MCF 10A (cell line): ENCODE data around the gene CDK14. TPM values are rescaled to one million over a fixed set of nuclear protein-coding genes. Genes with fewer than 3 reads are reported as not detected.

Experiments used
- BruUV-seq: library from RNA; stranded (reverse); fragments of 400-500 nt; replicated peaks from 2 replicates; lab custom pipeline; 2021; lab: Mats Ljungman, UMichigan
- CTCF ChIA-PET: fragments of 300-600 bp; sonication (Branson Sonifier 250); formaldehyde crosslinking; extraction: SDS; loops from one replicate; lab custom pipeline; 2021; ENCODE audit warnings: antibody characterized with exemption, inconsistent platforms; lab: Yijun Ruan, JAX
- POLR2A ChIA-PET: fragments of 300-600, 350-650 bp; sonication (Branson Sonifier 250); formaldehyde crosslinking; extraction: SDS; loops from one replicate; lab custom pipeline; 2020; ENCODE audit warnings: antibody characterized with exemption, inconsistent platforms; lab: Yijun Ruan, JAX
- DNase-seq: peaks from one replicate; pipeline ENCODE4 v3.0.0-alpha.2; 2018; ENCODE audit not compliant: unreplicated experiment
- H3K27ac Mint-ChIP-seq: one replicate; pipeline ENCODE4 v1.8.0; 2022; ENCODE audit warnings: mild to moderate bottlenecking, low read depth, mixed read lengths; ENCODE audit not compliant: unreplicated experiment
- H3K27me3 Mint-ChIP-seq: one replicate; pipeline ENCODE4 v1.8.0; 2022; ENCODE audit warnings: mixed read lengths; ENCODE audit not compliant: insufficient read depth, unreplicated experiment
- H3K36me3 Mint-ChIP-seq: one replicate; pipeline ENCODE4 v1.8.0; 2022; ENCODE audit warnings: mild to moderate bottlenecking, moderate library complexity, mixed read lengths; ENCODE audit not compliant: insufficient read depth, unreplicated experiment
- H3K4me1 Mint-ChIP-seq: one replicate; pipeline ENCODE4 v1.8.0; 2022; ENCODE audit warnings: mixed read lengths; ENCODE audit not compliant: insufficient read depth, unreplicated experiment
- H3K4me3 Mint-ChIP-seq: one replicate; pipeline ENCODE4 v1.8.0; 2022; ENCODE audit warnings: mild to moderate bottlenecking, moderate library complexity, mixed read lengths; ENCODE audit not compliant: unreplicated experiment
- H3K9me3 Mint-ChIP-seq: one replicate; pipeline ENCODE4 v1.8.0; 2022; ENCODE audit warnings: mixed read lengths; ENCODE audit not compliant: unreplicated experiment
- CTCF ChIP-seq: fragments of 200-600 bp; IDR thresholded peaks from one replicate; pipeline ENCODE4 v1.8.0; 2022; ENCODE audit warnings: antibody characterized with exemption, mild to moderate bottlenecking; ENCODE audit not compliant: unreplicated experiment
- intact Hi-C: fragments of 100-400 bp; cut with micrococcal nuclease; formaldehyde crosslinking; loops from 2 replicates; pipeline ENCODE4 v1.14.1; 2022
- total RNA-seq: library from RNA; stranded (reverse); gene quantifications from 2 replicates; pipeline ENCODE4 v1.2.3, GENCODE V29; 2022

CDK14 gene
- total RNA-seq, 1 experiment from 2014 or later: 32.0 TPM

DNA sequence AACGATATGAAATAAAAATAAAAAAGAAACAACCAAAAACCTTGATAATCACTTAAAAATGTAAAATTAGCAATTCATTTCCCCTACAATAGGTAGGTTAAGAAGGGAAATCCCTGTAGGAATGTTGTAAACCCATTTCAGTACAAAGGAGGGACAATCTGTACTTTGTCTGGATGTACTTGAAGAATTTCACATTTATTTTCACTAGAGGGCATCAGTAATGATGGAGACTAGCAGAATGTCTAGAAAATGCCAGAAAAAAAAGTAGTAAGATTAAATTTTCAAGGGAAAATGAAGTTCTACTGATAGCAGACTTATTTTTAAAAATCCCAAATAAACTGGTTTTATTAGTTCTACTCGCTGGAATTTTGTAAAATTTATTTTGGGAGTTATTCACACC lies 459.1 kb downstream of the CDK14 start:
- no peak overlapping the region for H3K4me3 Mint-ChIP-seq
- no peak for TF ChIP-seq CTCF
- no peaks in the 10 kb centered on the region for H3K36me3 Mint-ChIP-seq
- ChIA-PET CTCF (interaction anchor here (1.1 kb wide), 1 partner anchor 20 kb away, joined by 4 read pairs; no protein-coding TSS in a partner anchor), POLR2A (no interaction called here)
- DNase-seq: no peak
- peaks cover 5% of the 10 kb centered on the region for H3K9me3 Mint-ChIP-seq
- H3K4me1 Mint-ChIP-seq: peaks cover 5% of the 10 kb centered on the region
- BruUV-seq: no TSS peak
- intact Hi-C loops: no loop called here
- no peak overlapping the region for H3K27ac Mint-ChIP-seq
- no peaks in the 10 kb centered on the region for H3K27me3 Mint-ChIP-seq

GRCh38 chr7:91062713-91063112 lies 466.6 kb downstream of the CDK14 start:
- H3K4me3 Mint-ChIP-seq: no peak overlapping the region
- H3K9me3 Mint-ChIP-seq: peaks cover 7% of the 10 kb centered on the region
- DNase-seq: no peak
- ChIA-PET CTCF (interaction anchor here (0.6 to 1.6 kb wide), 5 partner anchors 19 to 509 kb away, joined by 3 to 4 read pairs (median 4); no protein-coding TSS in a partner anchor), POLR2A (no interaction called here)
- no peaks in the 10 kb centered on the region for H3K27me3 Mint-ChIP-seq
- no peak overlapping the region for H3K27ac Mint-ChIP-seq
- no peaks in the 10 kb centered on the region for H3K4me1 Mint-ChIP-seq
- intact Hi-C loops: no loop called here
- BruUV-seq: no TSS peak
- no peaks in the 10 kb centered on the region for H3K36me3 Mint-ChIP-seq
- no peak for TF ChIP-seq CTCF

- CTCF ChIA-PET: interaction anchor here (1.6 kb wide), 1 partner anchor 23 kb away, joined by 4 read pairs; no protein-coding TSS in a partner anchor
- Mint-ChIP-seq H3K27ac (no peak overlapping the region), H3K36me3 (no peaks in the 10 kb centered on the region), H3K4me3 (no peak overlapping the region), H3K9me3 (peaks cover 7% of the 10 kb centered on the region), H3K4me1 (peaks cover 12% of the 10 kb centered on the region), H3K27me3 (no peaks in the 10 kb centered on the region)
- DNase-seq: no peak
- no TSS peak for BruUV-seq
- POLR2A ChIA-PET: no interaction called here
- intact Hi-C loops: no loop called here
- TF ChIP-seq CTCF: no peak
These were observed 467.9 kb downstream of the CDK14 start for GRCh38 chr7:91064052-91064451.

- no TSS peak for BruUV-seq
- POLR2A ChIA-PET: no interaction called here
- no peak for DNase-seq
- H3K27me3 Mint-ChIP-seq: no peaks in the 10 kb centered on the region
- H3K27ac Mint-ChIP-seq: no peak overlapping the region
- no peak overlapping the region for H3K4me3 Mint-ChIP-seq
- CTCF ChIA-PET: no interaction called here
- no peak for TF ChIP-seq CTCF
- no peaks in the 10 kb centered on the region for H3K36me3 Mint-ChIP-seq
- H3K9me3 Mint-ChIP-seq: peaks cover 5% of the 10 kb centered on the region
- H3K4me1 Mint-ChIP-seq: peaks cover 12% of the 10 kb centered on the region
- intact Hi-C loops: no loop called here
These were observed 468.8 kb downstream of the CDK14 start for GRCh38 chr7:91064938-91065337.
